HG03108 (cell line): ENCODE data around the gene TSPAN31.
"Not testable (repeated sequence)": the region's sequence is repeated elsewhere in the genome, so short reads cannot be mapped to it uniquely, and the experiment has no call there.

Source experiments
- ATAC-seq: cut with Tn5 transposase; IDR thresholded peaks from one replicate; pipeline ENCODE4 v1.9.1; 2021; ENCODE audit warnings: moderate library complexity; ENCODE audit not compliant: unreplicated experiment

The TSPAN31 gene

GRCh38 chr12:57744777-57745484, at the start of gene TSPAN31:
Gene TSPAN31 (plus strand): TSS chr12:57745039. CDS start chr12:57745155, 116 bp downstream.
- ATAC-seq = peak; percentile 82

DNA sequence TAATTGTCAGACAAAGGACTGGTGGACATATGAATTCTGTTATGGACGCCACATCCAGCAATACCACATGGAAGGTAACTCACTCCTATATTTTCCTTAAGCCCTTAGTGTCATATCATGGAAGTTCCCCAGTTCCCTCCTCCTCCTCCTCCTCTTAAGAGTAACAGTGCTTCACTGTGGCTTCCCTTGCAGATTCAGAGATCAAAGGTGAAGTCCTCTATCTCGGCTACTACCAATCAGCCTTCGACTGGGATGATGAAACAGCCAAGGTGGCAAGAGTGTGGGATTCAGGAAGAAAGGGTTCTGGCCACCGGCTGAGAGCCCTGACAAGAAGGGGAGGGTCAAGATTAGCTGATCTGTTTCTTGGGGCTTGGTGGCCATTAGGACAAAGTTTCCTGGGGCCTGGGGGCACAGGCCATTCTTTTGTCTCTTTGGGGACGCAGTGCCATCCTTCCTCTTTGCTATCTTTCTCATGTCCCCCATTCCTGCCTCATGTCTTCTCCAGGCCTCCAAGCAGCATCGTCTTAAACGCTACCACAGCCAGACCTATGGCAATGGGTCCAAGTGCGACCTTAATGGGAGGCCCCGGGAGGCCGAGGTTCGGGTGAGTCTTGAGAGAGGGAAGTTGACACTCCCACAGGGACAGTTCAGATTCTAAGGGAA, 48.9 kb upstream of the TSPAN31 start:
- ATAC-seq = no peak

DNA sequence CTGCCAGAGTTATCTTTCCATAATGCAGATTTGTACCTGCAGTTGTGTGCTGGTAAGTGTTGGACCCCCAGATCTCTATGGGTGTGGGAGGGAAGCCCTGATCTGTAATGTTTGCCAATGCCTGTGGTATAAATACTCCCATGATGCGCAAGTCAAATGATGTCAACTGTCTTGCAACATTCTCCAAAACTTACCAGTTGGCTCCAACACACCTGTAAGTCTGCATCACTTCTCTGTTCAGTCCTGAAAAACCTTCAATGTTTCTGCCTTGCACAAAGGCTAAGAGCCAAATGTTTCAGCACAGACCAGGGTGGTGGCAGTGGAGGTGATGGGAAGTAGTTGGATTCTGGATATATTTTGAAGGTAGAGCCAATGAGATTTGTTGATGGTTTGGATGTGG, 47.8 kb upstream of the TSPAN31 start:
- no peak for ATAC-seq

DNA sequence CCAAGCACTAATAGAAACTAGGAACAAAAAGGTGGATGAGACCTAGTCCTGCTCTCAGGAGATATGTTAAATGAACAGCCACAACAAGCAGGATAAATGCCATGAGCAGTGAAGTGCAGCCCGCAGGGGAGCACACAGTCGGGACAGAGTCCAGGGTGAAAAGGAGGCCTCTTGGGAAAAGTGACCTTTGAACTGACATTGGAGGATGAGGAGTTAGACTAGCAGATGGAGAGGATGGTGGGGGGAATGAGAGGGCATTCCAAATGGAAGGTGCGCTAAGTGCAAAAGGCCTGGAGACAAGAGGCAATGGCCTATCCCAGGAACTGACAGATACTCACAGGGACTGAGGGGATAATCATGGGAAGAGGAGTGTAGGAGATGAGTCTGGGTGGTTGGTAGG, 46.4 kb upstream of the TSPAN31 start:
- ATAC-seq = no peak

GRCh38 chr12:57700317-57700716, 44.5 kb upstream of the TSPAN31 start:
- no peak for ATAC-seq

DNA sequence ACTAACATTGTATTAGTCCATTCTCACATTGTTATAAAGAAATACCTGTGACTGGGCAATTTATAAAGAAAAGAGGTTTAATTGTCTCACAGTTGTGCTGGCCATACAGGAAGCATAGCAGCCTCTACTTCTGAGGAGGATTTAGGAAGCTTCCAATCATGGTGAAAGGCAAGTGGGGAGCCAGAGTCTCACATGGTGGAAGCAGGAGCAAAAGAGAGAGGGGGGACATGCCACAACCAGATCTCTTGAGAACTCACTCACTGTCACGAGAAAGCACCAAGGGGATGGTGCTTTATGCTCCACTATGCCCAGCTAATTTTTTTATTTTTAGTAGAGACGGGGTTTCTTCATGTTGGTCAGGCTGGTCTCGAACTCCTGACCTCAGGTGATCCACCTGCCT, 37.6 kb upstream of the TSPAN31 start:
- ATAC-seq = no peak

GRCh38 chr12:57708296-57708695, 36.5 kb upstream of the TSPAN31 start:
- ATAC-seq = no peak

- ATAC-seq = no peak
Measured at GRCh38 chr12:57712701-57713100, 32.1 kb upstream of the TSPAN31 start.

DNA sequence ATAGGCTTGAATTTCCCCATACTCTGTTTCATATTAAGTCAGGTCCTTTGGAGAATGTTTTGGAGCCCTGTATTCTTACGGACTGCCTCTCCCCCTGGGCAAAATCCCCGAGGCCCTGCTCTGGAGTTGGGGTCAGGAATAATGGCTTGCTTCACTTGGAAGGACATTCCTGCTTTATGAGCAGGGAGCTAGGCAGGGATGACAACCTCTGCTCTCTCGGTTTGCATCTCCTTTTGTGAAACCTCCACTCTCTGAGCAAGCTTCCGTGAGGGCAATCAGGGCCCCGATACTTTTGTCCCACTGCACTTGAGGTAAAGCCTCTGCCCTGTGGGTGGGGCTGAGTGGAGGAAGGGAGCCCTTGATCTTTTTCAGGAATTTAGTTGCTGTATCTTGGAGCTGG, 31.6 kb upstream of the TSPAN31 start:
- ATAC-seq = no peak

DNA sequence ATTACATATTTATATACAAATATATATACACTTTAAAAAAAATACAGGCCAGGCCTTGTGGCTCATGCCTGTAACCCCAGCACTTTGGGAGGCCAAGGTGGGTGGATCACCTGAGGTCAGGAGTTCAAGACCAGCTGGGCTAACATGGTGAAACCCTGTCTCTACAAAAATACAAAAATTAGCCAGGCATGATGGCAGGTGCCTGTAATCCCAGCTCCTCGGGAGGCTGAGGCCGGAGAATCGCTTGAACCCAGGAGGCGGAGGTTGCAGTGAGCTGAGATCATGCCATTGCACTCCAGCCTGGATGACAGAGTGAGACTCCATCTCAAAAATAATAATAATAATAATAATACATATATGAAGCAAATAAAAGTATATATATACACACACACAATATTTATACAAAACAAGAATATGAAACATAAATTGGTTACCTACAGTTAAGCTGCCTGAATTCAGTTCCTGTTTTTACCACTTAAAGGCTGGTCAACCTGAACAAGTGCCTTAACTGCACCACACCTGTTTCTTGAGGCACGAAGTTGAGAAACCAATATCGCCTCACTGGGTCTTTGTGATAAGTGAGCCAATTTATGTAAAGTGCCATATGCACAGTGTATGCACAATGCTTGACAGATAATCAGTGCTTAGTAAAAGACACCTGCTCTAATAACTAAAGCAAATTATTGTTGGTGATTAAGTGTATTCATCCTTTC, 29.6 kb upstream of the TSPAN31 start:
- ATAC-seq = not testable (repeated sequence)

DNA sequence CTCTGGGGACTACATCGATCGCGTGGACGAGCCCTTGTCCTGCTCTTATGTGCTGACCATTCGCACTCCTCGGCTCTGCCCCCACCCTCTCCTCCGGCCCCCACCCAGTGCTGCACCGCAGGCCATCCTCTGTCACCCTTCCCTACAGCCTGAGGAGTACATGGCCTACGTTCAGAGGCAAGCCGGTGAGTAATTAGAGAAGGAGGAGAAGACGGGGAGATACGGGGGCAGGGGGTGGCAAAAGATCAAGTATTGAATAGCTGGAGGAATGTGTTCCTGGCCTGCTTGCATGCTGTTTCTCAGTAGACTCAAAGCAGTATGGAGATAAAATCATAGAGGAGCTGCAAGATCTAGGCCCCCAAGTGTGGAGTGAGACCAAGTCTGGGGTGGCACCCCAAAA, 29.1 kb upstream of the TSPAN31 start:
- ATAC-seq = no peak

- ATAC-seq = no peak
Measured at GRCh38 chr12:57716305-57716704, 28.5 kb upstream of the TSPAN31 start.

- ATAC-seq = no peak
Measured at GRCh38 chr12:57717131-57717530, 27.7 kb upstream of the TSPAN31 start.

DNA sequence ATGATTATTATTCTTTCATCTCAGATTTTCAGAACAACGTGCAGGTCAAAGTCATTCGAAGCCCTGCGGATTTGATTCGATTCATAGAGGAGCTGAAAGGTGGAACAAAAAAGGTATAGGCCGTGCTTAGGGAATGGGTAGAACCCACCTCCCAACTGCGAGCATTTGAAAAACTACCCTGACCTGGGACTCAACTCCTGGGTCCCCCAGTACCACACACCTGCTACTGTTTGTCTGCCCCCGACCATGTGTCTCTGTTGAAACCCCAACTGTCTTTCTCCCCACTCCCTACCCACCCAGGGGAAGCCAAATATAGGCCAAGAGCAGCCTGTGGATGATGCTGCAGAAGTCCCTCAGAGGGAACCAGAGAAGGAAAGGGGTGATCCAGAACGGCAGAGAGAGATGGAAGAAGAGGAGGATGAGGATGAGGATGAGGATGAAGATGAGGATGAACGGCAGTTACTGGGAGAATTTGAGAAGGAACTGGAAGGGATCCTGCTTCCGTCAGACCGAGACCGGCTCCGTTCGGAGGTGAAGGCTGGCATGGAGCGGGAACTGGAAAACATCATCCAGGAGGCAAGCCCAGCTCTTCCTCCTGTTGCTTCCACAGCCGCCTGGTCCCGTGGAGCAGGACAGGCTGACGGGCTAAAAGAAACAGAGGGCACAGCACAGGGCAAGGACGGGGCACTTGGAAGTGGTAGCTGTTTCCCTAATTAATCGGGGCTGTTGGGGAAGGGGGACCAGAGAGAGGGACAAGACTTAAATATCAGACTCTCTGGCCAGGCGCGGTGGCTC, 26.8 kb upstream of the TSPAN31 start:
- no peak for ATAC-seq

DNA sequence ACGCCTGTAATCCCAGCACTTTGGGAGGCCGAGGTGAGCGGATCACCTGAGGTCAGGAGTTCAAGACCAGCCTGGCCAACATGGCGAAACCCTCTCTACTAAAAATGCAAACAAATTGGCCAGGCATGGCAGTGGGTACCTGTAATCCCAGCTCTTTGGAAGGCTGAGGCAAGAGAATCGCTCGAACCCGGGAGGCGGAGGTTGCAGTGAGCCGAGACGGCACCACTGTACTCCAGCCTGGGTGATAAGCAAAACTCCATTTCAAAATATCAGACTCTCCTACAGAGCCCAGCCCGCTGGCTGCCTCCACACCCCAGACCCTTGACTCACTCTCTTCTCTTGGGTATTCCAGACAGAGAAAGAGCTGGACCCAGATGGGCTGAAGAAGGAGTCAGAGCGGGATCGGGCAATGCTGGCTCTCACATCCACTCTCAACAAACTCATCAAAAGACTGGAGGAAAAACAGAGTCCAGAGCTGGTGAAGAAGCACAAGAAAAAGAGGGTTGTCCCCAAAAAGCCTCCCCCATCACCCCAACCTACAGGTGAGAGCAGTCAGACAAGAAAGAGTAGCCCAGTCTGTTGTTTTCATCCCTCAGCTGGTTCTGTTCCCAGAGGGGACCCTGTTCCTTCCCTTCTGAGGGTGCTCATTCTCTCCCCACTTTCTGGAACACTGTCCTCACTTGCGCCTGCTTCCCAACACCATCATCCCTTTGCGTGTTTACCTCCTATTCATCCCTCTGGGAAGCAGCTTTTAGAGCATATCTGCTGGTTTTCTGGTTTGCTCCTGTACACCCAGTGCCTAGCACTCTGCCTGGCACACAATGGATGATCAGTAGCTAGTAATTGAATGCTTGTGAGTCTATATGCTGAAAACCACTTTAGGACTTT, 26.0 kb upstream of the TSPAN31 start:
- no peak for ATAC-seq

- no peak for ATAC-seq
Measured at GRCh38 chr12:57719777-57720605, 24.8 kb upstream of the TSPAN31 start.

GRCh38 chr12:57720606-57721595, 23.9 kb upstream of the TSPAN31 start:
- ATAC-seq = no peak
